ENCODE results near the gene ADAMTS9. TPM values are rescaled to one million over a fixed set of nuclear protein-coding genes. Genes with fewer than 3 reads are reported as not detected.

The ADAMTS9 gene
- polyA plus RNA-seq, 1 donor = 66.9 TPM

- peak; percentile 96 for DNase-seq
Observed at GRCh38 chr3:64685800-64686445, 1.9 kb downstream of the ADAMTS9 start.

- peak; percentile 76 for DNase-seq
Observed at GRCh38 chr3:64685331-64685799, 2.4 kb downstream of the ADAMTS9 start.

GRCh38 chr3:64684715-64685261, 3.0 kb downstream of the ADAMTS9 start:
- peak; percentile 66 for DNase-seq

- DNase-seq = no peak
Observed at GRCh38 chr3:64681827-64682226, 6.0 kb downstream of the ADAMTS9 start.

GRCh38 chr3:64681015-64681414, 6.8 kb downstream of the ADAMTS9 start:
- no peak for DNase-seq

GRCh38 chr3:64680334-64680733, 7.5 kb downstream of the ADAMTS9 start:
- no peak for DNase-seq

GRCh38 chr3:64677961-64678716, 9.7 kb downstream of the ADAMTS9 start:
- DNase-seq = no peak

GRCh38 chr3:64676831-64677230, 11.0 kb downstream of the ADAMTS9 start:
- no peak for DNase-seq

- no peak for DNase-seq
Observed at GRCh38 chr3:64675687-64676247, 12.0 kb downstream of the ADAMTS9 start.

GRCh38 chr3:64674591-64675076, 13.2 kb downstream of the ADAMTS9 start:
- DNase-seq = no peak

GRCh38 chr3:64673159-64673715, 14.6 kb downstream of the ADAMTS9 start:
- DNase-seq = no peak

- DNase-seq = no peak
Observed at GRCh38 chr3:64668582-64669510, 19.0 kb downstream of the ADAMTS9 start.

- no peak for DNase-seq
Observed at GRCh38 chr3:64667887-64668581, 19.8 kb downstream of the ADAMTS9 start.

GRCh38 chr3:64667138-64667537, 20.7 kb downstream of the ADAMTS9 start:
- DNase-seq = peak; percentile 20

- DNase-seq = no peak
Observed at GRCh38 chr3:64666171-64666588, 21.6 kb downstream of the ADAMTS9 start.

GRCh38 chr3:64664397-64664796, 23.4 kb downstream of the ADAMTS9 start:
- DNase-seq = no peak

GRCh38 chr3:64659617-64659978, 28.2 kb downstream of the ADAMTS9 start:
- DNase-seq = no peak

GRCh38 chr3:64658001-64658400, 29.8 kb downstream of the ADAMTS9 start:
- DNase-seq = no peak

GRCh38 chr3:64656544-64656943, 31.3 kb downstream of the ADAMTS9 start:
- DNase-seq = no peak

- no peak for DNase-seq
Observed at GRCh38 chr3:64655160-64655559, 32.6 kb downstream of the ADAMTS9 start.

GRCh38 chr3:64654013-64654412, 33.8 kb downstream of the ADAMTS9 start:
- no peak for DNase-seq

Data from hindlimb muscle (tissue), 1 donor.